ENCODE results near the gene TENM4. TPM values are rescaled to one million over a fixed set of nuclear protein-coding genes. Genes with fewer than 3 reads are reported as not detected.

The TENM4 gene
- total RNA-seq, 1 donor from 2014 or later: 5.1 TPM

- no peaks in the 10 kb centered on the region for H3K79me2 ChIP-seq (ENCODE audit: low read depth)
- Mint-ChIP-seq H3K27ac (no peak overlapping the region), H3K4me1 (peaks cover 14% of the 10 kb centered on the region), H3K27me3 (ENCODE audit: insufficient read depth, low read depth) (no peaks in the 10 kb centered on the region), H3K9me3 (no peaks in the 10 kb centered on the region), H3K4me3 (no peak overlapping the region), H3K36me3 (peaks cover 2% of the 10 kb centered on the region)
- no peak overlapping the region for H3K27ac ChIP-seq
- H3K9me3 ChIP-seq (ENCODE audit: low read depth): no peaks in the 10 kb centered on the region
- H3F3A ChIP-seq (ENCODE audit: low read depth): no peaks in the 10 kb centered on the region
- no peak overlapping the region for H3K4me2 ChIP-seq
- no peak overlapping the region for H3K4me3 ChIP-seq
- H3K36me3 ChIP-seq: no peaks in the 10 kb centered on the region
- no peak overlapping the region for H3K9ac ChIP-seq
- no peak overlapping the region for H2AFZ ChIP-seq (replicated peaks)
- no peak for DNase-seq (ENCODE audit: low spot score)
- peaks cover 6% of the 10 kb centered on the region for H4K20me1 ChIP-seq (ENCODE audit: low read depth)
- TF ChIP-seq EZH2phosphoT487 (IDR thresholded peaks at IDR 0.05): no peak
- TF ChIP-seq, protein P1, sequence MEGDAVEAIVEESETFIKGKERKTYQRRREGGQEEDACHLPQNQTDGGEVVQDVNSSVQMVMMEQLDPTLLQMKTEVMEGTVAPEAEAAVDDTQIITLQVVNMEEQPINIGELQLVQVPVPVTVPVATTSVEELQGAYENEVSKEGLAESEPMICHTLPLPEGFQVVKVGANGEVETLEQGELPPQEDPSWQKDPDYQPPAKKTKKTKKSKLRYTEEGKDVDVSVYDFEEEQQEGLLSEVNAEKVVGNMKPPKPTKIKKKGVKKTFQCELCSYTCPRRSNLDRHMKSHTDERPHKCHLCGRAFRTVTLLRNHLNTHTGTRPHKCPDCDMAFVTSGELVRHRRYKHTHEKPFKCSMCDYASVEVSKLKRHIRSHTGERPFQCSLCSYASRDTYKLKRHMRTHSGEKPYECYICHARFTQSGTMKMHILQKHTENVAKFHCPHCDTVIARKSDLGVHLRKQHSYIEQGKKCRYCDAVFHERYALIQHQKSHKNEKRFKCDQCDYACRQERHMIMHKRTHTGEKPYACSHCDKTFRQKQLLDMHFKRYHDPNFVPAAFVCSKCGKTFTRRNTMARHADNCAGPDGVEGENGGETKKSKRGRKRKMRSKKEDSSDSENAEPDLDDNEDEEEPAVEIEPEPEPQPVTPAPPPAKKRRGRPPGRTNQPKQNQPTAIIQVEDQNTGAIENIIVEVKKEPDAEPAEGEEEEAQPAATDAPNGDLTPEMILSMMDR (IDR thresholded peaks at IDR 0.05): no peak
- TF ChIP-seq EZH2 (IDR thresholded peaks at IDR 0.05): no peak
- H3K27me3 ChIP-seq: no peaks in the 10 kb centered on the region
- H3K4me1 ChIP-seq: no peaks in the 10 kb centered on the region
These were observed 37.9 kb downstream of the TENM4 start for GRCh38 chr11:79402912-79403311.

GRCh38 chr11:79400717-79401330, 40.0 kb downstream of the TENM4 start:
- Mint-ChIP-seq H3K27ac (no peak overlapping the region), H3K36me3 (peaks cover 2% of the 10 kb centered on the region), H3K9me3 (no peaks in the 10 kb centered on the region), H3K27me3 (ENCODE audit: insufficient read depth, low read depth) (peaks cover 2% of the 10 kb centered on the region), H3K4me3 (no peak overlapping the region), H3K4me1 (peaks cover 11% of the 10 kb centered on the region)
- Histone ChIP-seq H3K9ac (no peak overlapping the region), H3K27ac (no peak overlapping the region), H4K20me1 (ENCODE audit: low read depth) (peaks cover 6% of the 10 kb centered on the region), H3K4me1 (no peaks in the 10 kb centered on the region), H3K36me3 (no peaks in the 10 kb centered on the region), H3K4me3 (no peak overlapping the region), H3K79me2 (ENCODE audit: low read depth) (no peaks in the 10 kb centered on the region), H3K4me2 (no peak overlapping the region), H2AFZ (replicated peaks) (no peak overlapping the region), H3K27me3 (no peaks in the 10 kb centered on the region), H3F3A (ENCODE audit: low read depth) (no peaks in the 10 kb centered on the region), H3K9me3 (ENCODE audit: low read depth) (no peaks in the 10 kb centered on the region)
- DNase-seq (ENCODE audit: low spot score): peak; percentile 65
- TF ChIP-seq, protein P1 (IDR thresholded peaks at IDR 0.05): peak; percentile 79
- TF ChIP-seq EZH2 (IDR thresholded peaks at IDR 0.05) (no peak), EZH2phosphoT487 (IDR thresholded peaks at IDR 0.05) (no peak)

GRCh38 chr11:79400206-79400605, 40.6 kb downstream of the TENM4 start:
- no peaks in the 10 kb centered on the region for H3K4me1 ChIP-seq
- no peaks in the 10 kb centered on the region for H3K27me3 ChIP-seq
- Mint-ChIP-seq H3K4me1 (peaks cover 11% of the 10 kb centered on the region), H3K27me3 (ENCODE audit: insufficient read depth, low read depth) (peaks cover 2% of the 10 kb centered on the region), H3K27ac (no peak overlapping the region), H3K4me3 (no peak overlapping the region), H3K36me3 (peaks cover 2% of the 10 kb centered on the region), H3K9me3 (no peaks in the 10 kb centered on the region)
- no peak overlapping the region for H3K27ac ChIP-seq
- TF ChIP-seq, protein P1 (IDR thresholded peaks at IDR 0.05): no peak
- no peak for TF ChIP-seq EZH2phosphoT487 (IDR thresholded peaks at IDR 0.05)
- no peak for TF ChIP-seq EZH2 (IDR thresholded peaks at IDR 0.05)
- H4K20me1 ChIP-seq (ENCODE audit: low read depth): peaks cover 6% of the 10 kb centered on the region
- H3K4me2 ChIP-seq: no peak overlapping the region
- DNase-seq (ENCODE audit: low spot score): no peak
- no peaks in the 10 kb centered on the region for H3K9me3 ChIP-seq (ENCODE audit: low read depth)
- H3K4me3 ChIP-seq: no peak overlapping the region
- no peaks in the 10 kb centered on the region for H3F3A ChIP-seq (ENCODE audit: low read depth)
- no peak overlapping the region for H3K9ac ChIP-seq
- no peaks in the 10 kb centered on the region for H3K36me3 ChIP-seq
- no peak overlapping the region for H2AFZ ChIP-seq (replicated peaks)
- no peaks in the 10 kb centered on the region for H3K79me2 ChIP-seq (ENCODE audit: low read depth)

Measured in neural progenitor cell (in vitro differentiated cells).